Fibroblast of lung (primary cell): ENCODE data around the gene CTDP1.

Experiments
- EZH2 ChIP-seq: IDR thresholded peaks from 2 replicates; pipeline ENCODE4 v1.5.1; 2012; ENCODE audit warnings: low read length, control low read depth, mild to moderate bottlenecking; ENCODE audit errors: missing control alignments
- TF ChIP-seq, protein P1 (sequence below), 2 donors: IDR thresholded peaks in 1 of 2; conservative IDR thresholded peaks in 1 of 2; 1 replicate in 1 of 2; 2 replicates in 1 of 2; pipeline ENCODE4 v1.5.1; 2011 to 2012; ENCODE audit warnings: low read length in 2 of 2, control low read depth in 1 of 2, inconsistent platforms in 1 of 2, low read depth in 1 of 2, mild to moderate bottlenecking in 1 of 2

DNA sequence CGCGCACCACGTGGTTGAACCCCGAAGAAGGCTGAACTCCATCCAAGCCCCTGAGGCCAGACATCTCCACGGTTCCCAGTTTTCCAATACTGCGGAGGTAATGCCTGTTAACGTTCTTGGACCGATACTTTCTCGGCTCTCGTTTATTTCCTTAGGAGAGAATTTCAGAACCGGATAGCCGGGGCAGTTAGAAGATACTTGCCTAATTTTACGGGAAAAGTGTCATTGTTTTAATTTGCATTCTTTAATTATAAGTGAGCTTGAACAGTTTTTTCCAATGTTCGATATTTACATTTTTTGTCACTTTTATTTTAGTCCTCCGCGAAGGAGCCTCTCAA lies 107.9 kb downstream of the CTDP1 start:
- TF ChIP-seq, protein P1, sequence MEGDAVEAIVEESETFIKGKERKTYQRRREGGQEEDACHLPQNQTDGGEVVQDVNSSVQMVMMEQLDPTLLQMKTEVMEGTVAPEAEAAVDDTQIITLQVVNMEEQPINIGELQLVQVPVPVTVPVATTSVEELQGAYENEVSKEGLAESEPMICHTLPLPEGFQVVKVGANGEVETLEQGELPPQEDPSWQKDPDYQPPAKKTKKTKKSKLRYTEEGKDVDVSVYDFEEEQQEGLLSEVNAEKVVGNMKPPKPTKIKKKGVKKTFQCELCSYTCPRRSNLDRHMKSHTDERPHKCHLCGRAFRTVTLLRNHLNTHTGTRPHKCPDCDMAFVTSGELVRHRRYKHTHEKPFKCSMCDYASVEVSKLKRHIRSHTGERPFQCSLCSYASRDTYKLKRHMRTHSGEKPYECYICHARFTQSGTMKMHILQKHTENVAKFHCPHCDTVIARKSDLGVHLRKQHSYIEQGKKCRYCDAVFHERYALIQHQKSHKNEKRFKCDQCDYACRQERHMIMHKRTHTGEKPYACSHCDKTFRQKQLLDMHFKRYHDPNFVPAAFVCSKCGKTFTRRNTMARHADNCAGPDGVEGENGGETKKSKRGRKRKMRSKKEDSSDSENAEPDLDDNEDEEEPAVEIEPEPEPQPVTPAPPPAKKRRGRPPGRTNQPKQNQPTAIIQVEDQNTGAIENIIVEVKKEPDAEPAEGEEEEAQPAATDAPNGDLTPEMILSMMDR (conservative IDR thresholded peaks at IDR 0.05 in 1 of 2, IDR thresholded peaks at IDR 0.05 in 1 of 2; ENCODE audit: low read depth in 1 of 2, low read length in 2 of 2), result no peak
- peak; percentile 36 for TF ChIP-seq EZH2
